ENCODE measurements around the gene ATP11C. TPM values are rescaled to one million over a fixed set of nuclear protein-coding genes. Genes with fewer than 3 reads are reported as not detected.

The ATP11C gene
- total and polyA plus RNA-seq, 9 of the 15 experiments (the other 6 are each of a cell fraction or from before 2014, with no cell fraction given): 18.2 to 42.2 (median 29.4) TPM

DNA sequence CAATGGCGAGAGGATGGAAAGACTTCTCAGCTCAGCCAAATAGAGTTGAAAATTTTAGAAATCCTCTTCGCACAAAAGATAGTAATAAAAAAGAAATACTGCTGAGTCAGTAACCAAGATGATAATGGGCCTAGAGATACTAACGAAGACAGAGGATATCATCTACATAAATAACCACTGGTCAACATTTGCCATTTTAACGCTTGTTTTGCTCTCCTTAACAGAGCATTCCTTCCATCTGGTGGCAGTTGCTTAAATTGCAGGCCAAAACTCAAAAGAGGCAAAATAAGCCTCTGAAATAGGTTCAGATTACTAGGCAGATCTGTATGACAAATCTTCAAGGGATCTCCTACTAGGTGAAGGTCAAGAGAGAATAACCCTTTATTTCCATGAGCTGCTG, 173.2 kb downstream of the ATP11C start (continued):
- TF ChIP-seq, protein P1, sequence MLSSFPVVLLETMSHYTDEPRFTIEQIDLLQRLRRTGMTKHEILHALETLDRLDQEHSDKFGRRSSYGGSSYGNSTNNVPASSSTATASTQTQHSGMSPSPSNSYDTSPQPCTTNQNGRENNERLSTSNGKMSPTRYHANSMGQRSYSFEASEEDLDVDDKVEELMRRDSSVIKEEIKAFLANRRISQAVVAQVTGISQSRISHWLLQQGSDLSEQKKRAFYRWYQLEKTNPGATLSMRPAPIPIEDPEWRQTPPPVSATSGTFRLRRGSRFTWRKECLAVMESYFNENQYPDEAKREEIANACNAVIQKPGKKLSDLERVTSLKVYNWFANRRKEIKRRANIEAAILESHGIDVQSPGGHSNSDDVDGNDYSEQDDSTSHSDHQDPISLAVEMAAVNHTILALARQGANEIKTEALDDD (IDR thresholded peaks at IDR 0.05): 0 out of 2 replicates have a peak, but pooled peaks have one; percentile 25
- peak; percentile 85 for TF ChIP-seq C11orf30 (IDR thresholded peaks at IDR 0.05; ENCODE audit: low read depth)
- 0 out of 2 replicates have a peak, but pooled peaks have one; percentile 26 for TF ChIP-seq SMC3 (conservative IDR thresholded peaks at IDR 0.05; ENCODE audit: insufficient read depth, low read depth, low read length)
- peak; percentile 75 for TF ChIP-seq MAFF (IDR thresholded peaks at IDR 0.05; ENCODE audit: low read length)
- TF ChIP-seq, protein P2, sequence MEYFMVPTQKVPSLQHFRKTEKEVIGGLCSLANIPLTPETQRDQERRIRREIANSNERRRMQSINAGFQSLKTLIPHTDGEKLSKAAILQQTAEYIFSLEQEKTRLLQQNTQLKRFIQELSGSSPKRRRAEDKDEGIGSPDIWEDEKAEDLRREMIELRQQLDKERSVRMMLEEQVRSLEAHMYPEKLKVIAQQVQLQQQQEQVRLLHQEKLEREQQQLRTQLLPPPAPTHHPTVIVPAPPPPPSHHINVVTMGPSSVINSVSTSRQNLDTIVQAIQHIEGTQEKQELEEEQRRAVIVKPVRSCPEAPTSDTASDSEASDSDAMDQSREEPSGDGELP (CRISPR knock-in tag; IDR thresholded peaks at IDR 0.05; ENCODE audit: borderline replicate concordance): no peak
- no peak for TF ChIP-seq DMBX1 (CRISPR knock-in tag; IDR thresholded peaks at IDR 0.05; ENCODE audit: borderline replicate concordance)
- peak; percentile 51 to 73 for TF ChIP-seq RAD21 (CRISPR knock-in tag; conservative IDR thresholded peaks at IDR 0.05 in 1 of 2, IDR thresholded peaks at IDR 0.05 in 1 of 2)
- 0 out of 2 replicates have a peak, but pooled peaks have one; percentile 19 for TF ChIP-seq SOX6 (IDR thresholded peaks at IDR 0.05)
- TF ChIP-seq MAFG (tag; conservative IDR thresholded peaks at IDR 0.05): peak; percentile 87

DNA sequence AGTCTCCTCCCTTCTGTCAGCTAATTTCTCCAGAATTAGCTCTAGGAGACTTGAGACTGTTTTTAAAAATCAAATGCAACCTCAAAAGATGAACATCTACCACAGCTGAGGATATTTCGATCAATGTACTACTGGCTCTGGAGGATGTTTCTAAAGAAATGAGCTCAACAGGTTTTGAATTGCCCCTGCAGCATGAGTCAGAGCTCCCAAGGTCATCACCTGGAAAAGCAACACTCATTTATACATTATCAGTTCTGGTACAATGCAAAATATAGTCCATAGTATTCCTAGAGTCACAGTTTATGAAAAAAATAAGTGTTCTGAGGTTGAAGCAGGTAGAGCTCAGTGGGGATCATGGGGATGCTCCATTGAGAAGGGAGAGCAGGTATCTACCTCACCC, 174.0 kb downstream of the ATP11C start:
- Histone ChIP-seq H3K4me1 (replicated peaks in 1 of 2; ENCODE audit: control insufficient read depth in 2 of 2, insufficient read depth in 2 of 2, low read length in 2 of 2) (peaks cover 0 to 3% of the 10 kb centered on the region in 2 experiments; a peak in 1 of 5 replicates), H2AFZ (ENCODE audit: low read depth, low read length) (no peak overlapping the region), H4K20me1 (replicated peaks; ENCODE audit: control insufficient read depth, insufficient read depth, low read length) (no peaks in the 10 kb centered on the region), H3K79me2 (ENCODE audit: control insufficient read depth, insufficient read depth, low read length) (no peaks in the 10 kb centered on the region), H3K9me1 (ENCODE audit: control insufficient read depth, insufficient read depth, low read length) (no peaks in the 10 kb centered on the region), H3K36me3 (ENCODE audit: control insufficient read depth, insufficient read depth, low read length) (peaks cover 14% of the 10 kb centered on the region; the same call in 1 of the 3 replicates), H3K27me3 (ENCODE audit: control insufficient read depth in 2 of 2, insufficient read depth in 2 of 2, low read length in 2 of 2) (no peaks in the 10 kb centered on the region), H3K9ac (ENCODE audit: insufficient read depth in 1 of 2, low read depth in 2 of 2, low read length in 2 of 2) (no peak overlapping the region), H3K27ac (ENCODE audit: extremely low read depth, low read depth, low read length) (no peak overlapping the region), H3K4me2 (ENCODE audit: insufficient read depth, low read length) (no peak overlapping the region), H3K4me3 (no peak overlapping the region), H3K9me3 (replicated peaks; ENCODE audit: control insufficient read depth, insufficient read depth, low read depth, low read length) (peaks cover 2% of the 10 kb centered on the region; the same call in 1 of the 2 replicates)
- FAIRE-seq (no peak), ATAC-seq (peak; percentile 42), DNase-seq (ENCODE audit: extremely low read depth in 1 of 4, low spot score in 3 of 4) (peak in 1 of 4 experiments; percentile 4)
- 10% methylated on average over 1 of the region's 1 CpG for whole genome bisulfite sequencing (ENCODE audit: insufficient coverage, low coverage, missing lambda C conversion rate)
- TF ChIP-seq PURB (CRISPR knock-in tag; IDR thresholded peaks at IDR 0.05; ENCODE audit: low read depth) (no peak), HDAC6 (IDR thresholded peaks at IDR 0.05; ENCODE audit: low read depth, low read length) (no peak), PHB (CRISPR knock-in tag; IDR thresholded peaks at IDR 0.05) (no peak), SPI1 (IDR thresholded peaks at IDR 0.05; ENCODE audit: borderline replicate concordance, low read depth, low read length) (no peak), SRSF7 (optimal IDR thresholded peaks at IDR 0.05; ENCODE audit: low read depth, low read length) (no peak), ZSCAN29 (IDR thresholded peaks at IDR 0.05) (no peak), SRSF3 (IDR thresholded peaks at IDR 0.05; ENCODE audit: insufficient read depth, low read length) (no peak)
- TF ChIP-seq, protein P3, sequence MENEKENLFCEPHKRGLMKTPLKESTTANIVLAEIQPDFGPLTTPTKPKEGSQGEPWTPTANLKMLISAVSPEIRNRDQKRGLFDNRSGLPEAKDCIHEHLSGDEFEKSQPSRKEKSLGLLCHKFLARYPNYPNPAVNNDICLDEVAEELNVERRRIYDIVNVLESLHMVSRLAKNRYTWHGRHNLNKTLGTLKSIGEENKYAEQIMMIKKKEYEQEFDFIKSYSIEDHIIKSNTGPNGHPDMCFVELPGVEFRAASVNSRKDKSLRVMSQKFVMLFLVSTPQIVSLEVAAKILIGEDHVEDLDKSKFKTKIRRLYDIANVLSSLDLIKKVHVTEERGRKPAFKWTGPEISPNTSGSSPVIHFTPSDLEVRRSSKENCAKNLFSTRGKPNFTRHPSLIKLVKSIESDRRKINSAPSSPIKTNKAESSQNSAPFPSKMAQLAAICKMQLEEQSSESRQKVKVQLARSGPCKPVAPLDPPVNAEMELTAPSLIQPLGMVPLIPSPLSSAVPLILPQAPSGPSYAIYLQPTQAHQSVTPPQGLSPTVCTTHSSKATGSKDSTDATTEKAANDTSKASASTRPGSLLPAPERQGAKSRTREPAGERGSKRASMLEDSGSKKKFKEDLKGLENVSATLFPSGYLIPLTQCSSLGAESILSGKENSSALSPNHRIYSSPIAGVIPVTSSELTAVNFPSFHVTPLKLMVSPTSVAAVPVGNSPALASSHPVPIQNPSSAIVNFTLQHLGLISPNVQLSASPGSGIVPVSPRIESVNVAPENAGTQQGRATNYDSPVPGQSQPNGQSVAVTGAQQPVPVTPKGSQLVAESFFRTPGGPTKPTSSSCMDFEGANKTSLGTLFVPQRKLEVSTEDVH (IDR thresholded peaks at IDR 0.05; ENCODE audit: low read depth, partially characterized antibody): no peak
- in situ Hi-C loops (cut with MboI) (no loop called here), intact Hi-C loops (cut with micrococcal nuclease) (no loop called here)
- BruUV-seq (replicated peaks): no TSS peak
- ChIA-PET POLR2A (interaction anchor here (0.8 to 1.0 kb wide), 2 partner anchors 17 to 29 kb away, joined by 3 to 4 read pairs; no protein-coding TSS in a partner anchor), CTCF (ENCODE audit: low intra/inter-chr PET ratio) (no interaction called here)

Measured in K562 (cell line).